K562 (cell line): ENCODE results near the gene DUOXA2.

ENCODE experiments used
- CBFB ChIP-seq: sonication (generic); formaldehyde crosslinking; IDR thresholded peaks from 2 replicates; pipeline ENCODE4 v1.4.0; 2020; ENCODE audit warnings: mild to moderate bottlenecking, missing genetic modification reagents
- MTA2 ChIP-seq: fragments of 450-650 bp; IDR thresholded peaks from 2 replicates; pipeline ENCODE4 v1.6.1; 2016; ENCODE audit warnings: low read depth
- PCBP2 ChIP-seq: fragments of 200-400 bp; formaldehyde crosslinking; IDR thresholded peaks from 2 replicates; pipeline ENCODE4 v1.6.1; 2018; ENCODE audit warnings: low read length, low read depth, mild to moderate bottlenecking, moderate library complexity; ENCODE audit not compliant: poor library complexity, severe bottlenecking
- POLR2A ChIP-seq: fragments of 450-650 bp; conservative IDR thresholded peaks from 2 replicates; pipeline ENCODE4 v1.6.1; 2016
- SMAD1 ChIP-seq: fragments of 150-350 bp; IDR thresholded peaks from 2 replicates; pipeline ENCODE4 v1.6.1; 2014; ENCODE audit warnings: low read length, low read depth; ENCODE audit not compliant: partially characterized antibody
- TAF15 ChIP-seq: fragments of 200-400 bp; formaldehyde crosslinking; IDR thresholded peaks from 2 replicates; pipeline ENCODE4 v1.6.1; 2017; ENCODE audit warnings: mild to moderate bottlenecking, low read depth, low read length, moderate library complexity
- TARDBP ChIP-seq: fragments of 450-650 bp; IDR thresholded peaks from 2 replicates; pipeline ENCODE4 v1.6.1; 2016
- TCFL5 ChIP-seq: fragments of 250-450 bp; sonication (Bioruptor Pico); conservative IDR thresholded peaks from 2 replicates; pipeline ENCODE4 v1.6.1; 2021; ENCODE audit warnings: mild to moderate bottlenecking, moderate library complexity, matching md5 sums

GRCh38 chr15:45113380-45113990 lies 641 bp upstream of the DUOXA2 start:
- TF ChIP-seq POLR2A (no peak), MTA2 (no peak), CBFB (CRISPR knock-in tag) (no peak), TARDBP (no peak), TAF15 (no peak), SMAD1 (no peak), TCFL5 (no peak), PCBP2 (no peak)
